Heart left ventricle (tissue), 16 donors: Measurements from ENCODE around the gene PAFAH1B2. TPM values are rescaled to one million over a fixed set of nuclear protein-coding genes. Genes with fewer than 3 reads are reported as not detected.

Experiments
- ATAC-seq, 4 donors: fragments of 200-7000 bp; cut with Tn5 transposase; one replicate each; pipeline ENCODE4 v1.9.1; 2020 to 2022; ENCODE audit warnings: moderate library complexity in 4 of 4, mild to moderate bottlenecking in 3 of 4, moderate number of reproducible peaks in 1 of 4
- DNase-seq, 5 donors: peaks; one replicate each; pipeline ENCODE4 v3.0.0-alpha.2; 2020
- H3K27ac ChIP-seq, 12 donors: fragments of 200-600 bp; sonication (generic) in 4 of 12; one replicate each; pipeline versions ENCODE4 v1.5.0 to v1.8.0; 2016 to 2022; ENCODE audit warnings: mild to moderate bottlenecking in 2 of 12
- H3K27me3 ChIP-seq, 9 donors: fragments of 200-600 bp; sonication (generic) in 2 of 9; one replicate each; pipeline versions ENCODE4 v1.5.1 to v1.8.0; 2016 to 2022; ENCODE audit warnings: mild to moderate bottlenecking in 3 of 9
- H3K36me3 ChIP-seq, 9 donors: fragments of 200-600 bp; sonication (generic) in 2 of 9; one replicate each; pipeline versions ENCODE4 v1.5.0 to v1.8.0; 2018 to 2022; ENCODE audit warnings: mild to moderate bottlenecking in 2 of 9
- H3K4me1 ChIP-seq, 12 donors: fragments of 200-600 bp; sonication (generic) in 4 of 12; one replicate each; pipeline versions ENCODE4 v1.5.0 to v1.8.0; 2016 to 2022; ENCODE audit warnings: mild to moderate bottlenecking in 3 of 12
- H3K4me3 ChIP-seq, 12 donors: fragments of 200-600 bp; sonication (generic) in 4 of 12; one replicate each; pipeline versions ENCODE4 v1.5.0 to v1.8.0; 2017 to 2022; ENCODE audit warnings: mild to moderate bottlenecking in 9 of 12, moderate library complexity in 4 of 12
- H3K9me3 ChIP-seq, 12 donors: fragments of 200-600 bp; sonication (generic) in 4 of 12; one replicate each; pipeline versions ENCODE4 v1.5.0 to v1.8.0; 2016 to 2022; ENCODE audit warnings: mild to moderate bottlenecking in 1 of 12
- CTCF ChIP-seq, 12 donors: fragments of 200-600 bp; sonication (generic) in 4 of 12; IDR thresholded peaks; one replicate each; pipeline versions ENCODE4 v1.5.0 to v1.8.0; 2018 to 2022; ENCODE audit warnings: antibody characterized with exemption in 12 of 12, mild to moderate bottlenecking in 5 of 12
- POLR2A ChIP-seq, 2 donors: fragments of 450-650 bp; IDR thresholded peaks; one replicate each; pipeline ENCODE4 v1.6.1; 2017; ENCODE audit warnings: antibody characterized with exemption in 2 of 2, mild to moderate bottlenecking in 2 of 2, moderate library complexity in 2 of 2
- WGBS, 4 donors: extraction: QIAGEN DNeasy Blood & Tissue Kit in 2 of 4; methylation state at CpG; one replicate each; pipeline versions ENCODE4 v1.1.5 to v1.1.7; 2013 to 2018; 5-methylcytosine and 5-hydroxymethylcytosine counted together
- intact Hi-C, 10 donors: fragments of 100-400 bp; cut with DNase I; formaldehyde crosslinking; loops; one replicate each; pipeline versions ENCODE4 v1.11.1 to v1.14.2; 2022
- polyA plus RNA-seq, 2 donors: library from polyadenylated mRNA; stranded (reverse); fragments of 200-250 nt; gene quantifications; one replicate each; pipeline ENCODE4 v1.2.3, GENCODE V29; 2013
- total RNA-seq, 9 donors: library from RNA; depleted of rRNA in 2 of 9; stranded (reverse); fragments of >200 nt in 2 of 9; fragmentation: NEBNext Ultra II Directional in 3 of 9; extraction: Animal tissue kit (Norgen Biotek cat#: 25700) in 3 of 9; gene quantifications; one replicate each; pipeline versions ENCODE4 v1.1.0 to v1.2.4, GENCODE V29; 2016 to 2023
- donor health status: ischemic (EF 13 %, LVEDD 7.1; RV severe dilation, severe dysfunction).
- donor health status: healthy with polysubstance abuse.
- donor health status: DM: no; HTN: yes; CAD: no.
- donor health status: DM: no; HTN: no; CAD: no.
- donor health status: ischemic (EF 25% LVEDD 6.9; RV normal size, moderate dysfunction).
- donor health status: ischemic (EF 25% LVEDD 5.7; RV mildly dilated, moderate dysfunction).
- donor health status: healthy.
- donor health status: DM: yes; HTN: yes; CAD: no.
- donor health status: ischemic (EF 35%, LVEDD 5.7; RV mildly dilated, moderate dysfunction).
- donor health status: nonischemic (EF 11% LVEDD 7.7; RV severe dilation, severe dysfunction).
- donor health status: DM: yes; HTN: yes; CAD: no.
- donor health status: PGD.
- donor health status: ischemic (EF 29% LVEDD 5.4; RV normal size, mild dysfunction).
- donor health status: nonischemic (EF 23%, LVEDD 6.1; RV moderate dilation, normal function).

The PAFAH1B2 gene
- total and polyA plus RNA-seq, 11 donors: 16.7 to 81.1 (median 65.6) TPM

GRCh38 chr11:117225553-117226170 lies 81.6 kb downstream of the PAFAH1B2 start:
- DNase-seq: no peak
- H3K4me3 ChIP-seq: no peak overlapping the region
- H3K4me1 ChIP-seq: peaks cover 9 to 39% (median 22%) of the 10 kb centered on the region in 12 donors
- peaks cover 0 to 90% (median 70%) of the 10 kb centered on the region in 9 donors for H3K36me3 ChIP-seq
- TF ChIP-seq POLR2A (IDR thresholded peaks at IDR 0.05) (no peak), CTCF (IDR thresholded peaks at IDR 0.05) (no peak)
- intact Hi-C loops: loop anchor here (1.0 to 10.0 kb wide), 16 partner anchors 43 to 493 kb away; partner anchors contain the start of genes APOA5 (in 4 of the 10) and ZPR1 (in 2 of the 10)
- no peak for ATAC-seq
- H3K27me3 ChIP-seq: no peaks in the 10 kb centered on the region
- H3K9me3 ChIP-seq: no peaks in the 10 kb centered on the region
- peak overlapping the region in 1 of 12 donors; percentile 89 for H3K27ac ChIP-seq
- 96 to 97% (median 97%) methylated on average over 9 of the region's 9 CpGs for WGBS, 4 donors

Other genes with a start within 250 kb of the PAFAH1B2 start
- gene SIK3, start 45.9 kb upstream of the PAFAH1B2 start, total RNA-seq: 10 to 100 TPM; 25.7 to 67.4 (median 39.0) TPM
- 10 to 100 TPM; 11.8 to 27.4 TPM for gene SIK3, start 45.9 kb upstream of the PAFAH1B2 start, polyA plus RNA-seq
- gene SIDT2, start 34.5 kb downstream of the PAFAH1B2 start, total RNA-seq: 10 to 100 TPM; 17.2 to 45.5 (median 22.2) TPM
- gene SIDT2, start 34.5 kb downstream of the PAFAH1B2 start, polyA plus RNA-seq: 10 to 100 TPM; 13.9 to 14.5 TPM
- 100 to 1,000 TPM in 7 of 9 donors, 10 to 100 TPM in 2; 63.7 to 338 (median 173) TPM for gene TAGLN, start 55.1 kb downstream of the PAFAH1B2 start, total RNA-seq
- gene TAGLN, start 55.1 kb downstream of the PAFAH1B2 start, polyA plus RNA-seq: 100 to 1,000 TPM; 319 to 399 TPM
- 10 to 100 TPM; 16.9 to 43.4 (median 25.5) TPM for gene PCSK7, start 87.8 kb downstream of the PAFAH1B2 start, total RNA-seq
- 10 to 100 TPM; 27.8 to 34.6 TPM for gene PCSK7, start 87.8 kb downstream of the PAFAH1B2 start, polyA plus RNA-seq
- 10 to 100 TPM; 16.1 to 31.9 (median 23.4) TPM for gene RNF214, start 88.4 kb downstream of the PAFAH1B2 start, total RNA-seq
- 10 to 100 TPM in 1 of 2 donors, 1 to 10 TPM in 1; 8.0 to 12.9 TPM for gene RNF214, start 88.4 kb downstream of the PAFAH1B2 start, polyA plus RNA-seq
- gene BACE1-AS, start 147.1 kb downstream of the PAFAH1B2 start, total RNA-seq: 10 to 100 TPM in 5 of 9 donors, 1 to 10 TPM in 4; 5.8 to 16.6 (median 10.8) TPM
- gene BACE1-AS, start 147.1 kb downstream of the PAFAH1B2 start, polyA plus RNA-seq: 1 to 10 TPM; 4.2 to 9.8 TPM
- 10 to 100 TPM; 12.7 to 21.4 (median 17.3) TPM for gene BACE1, start 172.0 kb downstream of the PAFAH1B2 start, total RNA-seq
- 10 to 100 TPM in 1 of 2 donors, 1 to 10 TPM in 1; 3.8 to 12.4 TPM for gene BACE1, start 172.0 kb downstream of the PAFAH1B2 start, polyA plus RNA-seq
- gene CEP164, start 183.6 kb downstream of the PAFAH1B2 start, total RNA-seq: 10 to 100 TPM in 2 of 9 donors, 1 to 10 TPM in 7; 2.6 to 15.4 (median 7.3) TPM
- gene CEP164, start 183.6 kb downstream of the PAFAH1B2 start, polyA plus RNA-seq: 1 to 10 TPM; 5.4 to 6.6 TPM